Epithelial cell of esophagus (primary cell): ENCODE measurements around the gene IBA57.

ENCODE experiments used
- DNase-seq: peaks from one replicate; pipeline ENCODE4 v3.0.0; 2010; ENCODE audit warnings: low read depth
- H3K4me3 ChIP-seq: 2 replicates; pipeline ENCODE4 v1.5.1; 2011; ENCODE audit warnings: mild to moderate bottlenecking, low read length, control low read depth
- CTCF ChIP-seq: IDR thresholded peaks from 2 replicates; pipeline ENCODE4 v1.5.1; 2011; ENCODE audit warnings: low read depth, mild to moderate bottlenecking, low read length, control low read depth, inconsistent platforms; ENCODE audit not compliant: insufficient read depth; ENCODE audit errors: missing control alignments

Gene IBA57

GRCh38 chr1:228165372-228166169 lies at the start of gene IBA57:
TSS of gene IBA57 (plus strand) at chr1:228165804. CDS start at chr1:228165817, 13 bp downstream.
- peak; percentile 100 for DNase-seq

GRCh38 chr1:228117335-228117734 lies 48.3 kb upstream of the IBA57 start:
- no peak for TF ChIP-seq CTCF
- H3K4me3 ChIP-seq = no peak overlapping the region
- no peak for DNase-seq

More at GRCh38 chr1:228165372-228166169, at the start of gene IBA57:
- peak; percentile 61 for TF ChIP-seq CTCF
- H3K4me3 ChIP-seq = peak within 1 kb of the TSS; percentile 69

GRCh38 chr1:228118040-228118439 lies 47.6 kb upstream of the IBA57 start:
- H3K4me3 ChIP-seq = no peak overlapping the region
- DNase-seq = no peak
- no peak for TF ChIP-seq CTCF

DNA sequence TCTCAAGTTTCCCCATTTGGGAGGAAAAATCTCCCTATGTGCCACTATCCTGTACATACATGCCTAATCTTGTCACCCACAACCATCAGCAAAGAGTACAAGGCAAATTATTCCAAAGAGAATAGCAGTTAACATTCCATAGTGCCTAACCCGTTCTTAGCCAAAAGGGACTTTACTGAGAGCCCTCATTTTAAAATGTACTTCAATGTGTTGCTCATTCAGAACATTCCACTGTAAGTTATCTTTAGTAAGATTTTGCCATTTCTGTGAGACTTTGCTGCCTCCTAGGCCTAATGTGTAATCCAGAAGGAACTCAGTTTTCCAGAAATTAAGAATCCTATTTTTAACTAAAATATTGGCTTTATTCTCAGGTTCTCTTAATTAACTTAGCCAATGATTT lies 45.3 kb upstream of the IBA57 start:
- H3K4me3 ChIP-seq = no peak overlapping the region

GRCh38 chr1:228120857-228121489 lies 44.6 kb upstream of the IBA57 start:
- TF ChIP-seq CTCF = no peak
- DNase-seq = peak; percentile 46
- no peak overlapping the region for H3K4me3 ChIP-seq

More for the DNA sequence above, 45.3 kb upstream of the IBA57 start:
- no peak for TF ChIP-seq CTCF
- DNase-seq = no peak

GRCh38 chr1:228122921-228123441 lies 42.6 kb upstream of the IBA57 start:
- no peak overlapping the region for H3K4me3 ChIP-seq
- no peak for DNase-seq
- TF ChIP-seq CTCF = no peak
